Right lobe of liver (tissue), 6 donors: ENCODE data around the gene ADGRB3. TPM values are rescaled to one million over a fixed set of nuclear protein-coding genes. Genes with fewer than 3 reads are reported as not detected.

Source experiments
- ATAC-seq, 4 donors: fragments of 200-7000 bp; cut with Tn5 transposase; one replicate each; pipeline ENCODE4 v1.9.1; 2020; ENCODE audit warnings: mild to moderate bottlenecking in 4 of 4, moderate library complexity in 4 of 4
- DNase-seq, 3 donors: peaks; one replicate each; pipeline ENCODE4 v3.0.0-alpha.2; 2020
- H3K27ac ChIP-seq, 3 donors: fragments of 200-600 bp; one replicate each; pipeline ENCODE4 v1.8.0; 2022
- H3K27me3 ChIP-seq, 2 donors: fragments of 200-600 bp; one replicate each; pipeline ENCODE4 v1.8.0; 2022
- H3K36me3 ChIP-seq, 4 donors: fragments of 200-600 bp; sonication (generic) in 1 of 4; one replicate each; pipeline versions ENCODE4 v1.5.1 to v1.8.0; 2017 to 2022; ENCODE audit warnings: control low read depth in 1 of 4
- H3K4me1 ChIP-seq, 4 donors: fragments of 200-600 bp; sonication (generic) in 1 of 4; one replicate each; pipeline versions ENCODE4 v1.5.1 to v1.8.0; 2017 to 2022; ENCODE audit warnings: control low read depth in 1 of 4
- H3K4me3 ChIP-seq, 3 donors: fragments of 200-600 bp; one replicate each; pipeline ENCODE4 v1.8.0; 2022
- H3K9me3 ChIP-seq, 4 donors: fragments of 200-600 bp; sonication (generic) in 1 of 4; one replicate each; pipeline versions ENCODE4 v1.5.1 to v1.8.0; 2017 to 2022; ENCODE audit warnings: control low read depth in 1 of 4
- POLR2A ChIP-seq: fragments of 450-650 bp; IDR thresholded peaks from one replicate; pipeline ENCODE4 v1.6.1; 2017; ENCODE audit warnings: antibody characterized with exemption, mild to moderate bottlenecking
- WGBS: methylation state at CpG from one replicate; pipeline ENCODE4 v1.1.6; 2018; ENCODE audit warnings: low coverage, low lambda C conversion rate; ENCODE audit not compliant: insufficient coverage; ENCODE audit errors: missing lambda C conversion rate; 5-methylcytosine and 5-hydroxymethylcytosine counted together
- intact Hi-C, 2 donors: fragments of 100-400 bp; cut with DNase I; formaldehyde crosslinking; loops; one replicate each; pipeline versions ENCODE4 v1.11.2 to v1.14.1; 2022
- total RNA-seq, 6 experiments: library from RNA; depleted of rRNA in 2 of 6; stranded (reverse); fragments of >200 nt in 2 of 6; fragmentation: NEBNext Ultra II Directional in 3 of 6; extraction: Animal tissue kit (Norgen Biotek cat#: 25700) in 3 of 6; gene quantifications; one replicate each; pipeline versions ENCODE4 v1.1.0 to v1.2.4, GENCODE V29; 2016 to 2023
- TF ChIP-seq, protein P1 (sequence below), 4 donors: fragments of 200-600 bp in 3 of 4; fragments of 450-650 bp in 1 of 4; IDR thresholded peaks; one replicate each; pipeline versions ENCODE4 v1.5.1 to v1.8.0; 2016 to 2022; ENCODE audit warnings: antibody characterized with exemption in 4 of 4, mild to moderate bottlenecking in 2 of 4
- donor health status: DM: no; HTN: yes; CAD: no.
- donor health status: DM: no; HTN: no; CAD: no.
- donor health status: DM: no; HTN: no; CAD: no.
- donor health status: DM: no; HTN: yes; CAD: no.
- donor health status: DM: no; HTN: yes; CAD: no.

Gene ADGRB3
- total RNA-seq, 6 experiments from 2014 or later = 0.18 to 0.42 (median 0.24) TPM

DNA sequence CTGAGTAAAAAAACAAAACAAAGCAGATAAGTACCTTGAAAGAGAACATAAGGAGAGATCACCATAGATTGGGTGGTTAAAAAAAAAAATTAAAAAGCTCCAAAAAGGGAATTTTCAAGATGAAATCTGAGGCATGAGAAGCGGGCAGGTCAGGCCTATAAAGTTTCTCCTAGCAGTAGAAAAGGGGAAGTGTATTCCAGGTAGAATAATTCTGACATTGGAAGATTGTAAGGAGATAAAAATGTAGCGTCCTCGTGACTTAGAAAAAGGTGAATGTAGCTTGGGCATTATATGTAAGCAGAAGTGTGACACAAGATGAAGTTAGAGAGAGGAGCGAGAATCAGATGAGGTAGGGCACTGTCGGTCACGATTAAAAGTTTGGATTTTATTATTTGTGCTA is 9.1 kb upstream of the ADGRB3 start:
- no peaks in the 10 kb centered on the region for H3K4me1 ChIP-seq
- DNase-seq = no peak

DNA sequence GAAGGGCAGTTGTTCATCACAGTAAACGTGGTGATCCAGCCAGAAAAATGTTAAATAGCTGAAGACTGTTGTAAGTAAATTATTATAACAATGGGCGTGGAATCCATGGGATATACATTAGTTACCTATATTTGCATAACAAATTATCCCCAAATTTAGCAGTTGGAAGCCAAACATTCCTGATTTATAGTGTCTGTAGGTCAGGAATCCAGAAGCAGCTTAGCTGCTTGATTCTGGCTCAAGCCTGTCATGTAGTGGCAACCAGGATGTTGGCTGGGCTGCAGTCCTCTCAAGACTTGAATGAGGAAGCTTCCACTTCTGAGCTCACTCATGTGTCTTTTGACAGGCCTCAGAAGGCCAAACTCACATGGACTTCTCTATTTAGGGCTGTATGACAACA is 6.9 kb upstream of the ADGRB3 start:
- H3K9me3 ChIP-seq = no peaks in the 10 kb centered on the region
- H3K27me3 ChIP-seq = no peaks in the 10 kb centered on the region
- ATAC-seq = no peak
- WGBS = 40% methylated on average over 2 of the region's 2 CpGs
- H3K27ac ChIP-seq = no peak overlapping the region
- no peaks in the 10 kb centered on the region for H3K4me1 ChIP-seq
- no peak for DNase-seq
- H3K4me3 ChIP-seq = no peak overlapping the region
- TF ChIP-seq POLR2A = no peak
- TF ChIP-seq, protein P1, sequence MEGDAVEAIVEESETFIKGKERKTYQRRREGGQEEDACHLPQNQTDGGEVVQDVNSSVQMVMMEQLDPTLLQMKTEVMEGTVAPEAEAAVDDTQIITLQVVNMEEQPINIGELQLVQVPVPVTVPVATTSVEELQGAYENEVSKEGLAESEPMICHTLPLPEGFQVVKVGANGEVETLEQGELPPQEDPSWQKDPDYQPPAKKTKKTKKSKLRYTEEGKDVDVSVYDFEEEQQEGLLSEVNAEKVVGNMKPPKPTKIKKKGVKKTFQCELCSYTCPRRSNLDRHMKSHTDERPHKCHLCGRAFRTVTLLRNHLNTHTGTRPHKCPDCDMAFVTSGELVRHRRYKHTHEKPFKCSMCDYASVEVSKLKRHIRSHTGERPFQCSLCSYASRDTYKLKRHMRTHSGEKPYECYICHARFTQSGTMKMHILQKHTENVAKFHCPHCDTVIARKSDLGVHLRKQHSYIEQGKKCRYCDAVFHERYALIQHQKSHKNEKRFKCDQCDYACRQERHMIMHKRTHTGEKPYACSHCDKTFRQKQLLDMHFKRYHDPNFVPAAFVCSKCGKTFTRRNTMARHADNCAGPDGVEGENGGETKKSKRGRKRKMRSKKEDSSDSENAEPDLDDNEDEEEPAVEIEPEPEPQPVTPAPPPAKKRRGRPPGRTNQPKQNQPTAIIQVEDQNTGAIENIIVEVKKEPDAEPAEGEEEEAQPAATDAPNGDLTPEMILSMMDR (IDR thresholded peaks at IDR 0.05) = no peak
- H3K36me3 ChIP-seq = no peaks in the 10 kb centered on the region
- intact Hi-C loops = no loop called here

More for the DNA sequence above, 9.1 kb upstream of the ADGRB3 start:
- Histone ChIP-seq H3K36me3 (no peaks in the 10 kb centered on the region), H3K27me3 (no peaks in the 10 kb centered on the region), H3K9me3 (no peaks in the 10 kb centered on the region), H3K27ac (no peak overlapping the region), H3K4me3 (no peak overlapping the region)
- TF ChIP-seq POLR2A = no peak
- TF ChIP-seq, protein P1 (IDR thresholded peaks at IDR 0.05) = no peak
- 63% methylated on average over 6 of the region's 6 CpGs for WGBS
- no peak for ATAC-seq
- intact Hi-C loops = no loop called here

DNA sequence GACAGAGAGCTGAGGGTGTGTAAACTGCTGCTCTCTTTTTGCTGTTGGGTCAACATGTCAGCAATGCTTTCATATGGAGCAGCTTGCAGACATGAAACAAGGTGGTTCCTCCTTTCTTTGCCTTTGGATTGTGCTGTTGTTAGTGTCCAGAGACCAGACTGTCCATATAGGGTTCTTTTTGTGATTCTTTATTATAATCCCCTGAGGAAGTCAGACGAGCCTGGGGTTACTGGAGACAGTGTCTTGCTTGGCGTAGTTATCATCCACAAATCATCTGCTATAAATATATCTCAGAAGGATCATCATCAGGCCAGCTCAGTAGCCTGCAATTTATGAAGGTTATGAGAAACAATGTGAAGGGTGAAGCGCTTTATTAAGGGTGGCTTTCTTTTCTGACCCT is 2.3 kb upstream of the ADGRB3 start:
- ATAC-seq (no peak), DNase-seq (no peak)
- H3K27me3 ChIP-seq = peaks cover 0 to 12% of the 10 kb centered on the region in 2 donors
- TF ChIP-seq, protein P1 (IDR thresholded peaks at IDR 0.05) = no peak
- no peak for TF ChIP-seq POLR2A
- intact Hi-C loops = no loop called here
- no peaks in the 10 kb centered on the region for H3K36me3 ChIP-seq
- H3K4me3 ChIP-seq = no peak overlapping the region
- no peaks in the 10 kb centered on the region for H3K9me3 ChIP-seq
- 62% methylated on average over 3 of the region's 3 CpGs for WGBS
- H3K4me1 ChIP-seq = peaks cover 0 to 4% (median 0%) of the 10 kb centered on the region in 4 donors
- no peak overlapping the region for H3K27ac ChIP-seq

DNA sequence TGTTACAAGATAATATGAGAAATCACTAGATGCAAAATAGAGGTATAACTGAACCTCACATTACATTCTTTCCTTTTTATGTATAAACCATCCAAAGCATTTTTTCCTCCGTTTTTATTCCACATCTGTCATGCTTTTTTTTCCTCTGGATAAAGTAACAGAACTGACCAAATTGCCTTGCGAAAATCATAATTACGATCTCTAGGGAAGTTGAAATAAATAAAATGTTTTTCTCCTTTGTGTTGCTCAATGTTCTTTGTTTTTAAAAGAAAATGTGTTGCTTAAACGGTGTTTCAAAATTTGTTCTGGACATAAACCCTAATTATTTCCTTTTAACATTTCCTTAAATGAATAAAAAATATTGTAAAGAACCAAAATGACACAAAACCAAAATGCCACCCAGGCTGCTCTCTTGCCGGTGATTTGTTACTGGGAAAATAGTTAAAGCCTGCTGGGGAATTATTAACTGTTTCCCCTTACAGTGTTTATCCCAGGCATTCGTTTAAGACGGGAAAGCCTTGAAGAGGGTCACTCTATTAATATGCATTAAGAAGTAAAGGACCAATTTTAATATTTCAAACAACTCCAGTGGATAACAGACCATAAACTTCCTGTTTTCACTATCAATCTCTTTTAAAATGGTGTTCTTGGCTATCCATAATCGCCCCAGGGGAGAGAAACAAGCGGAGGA is 1.7 kb upstream of the ADGRB3 start:
- H3K27me3 ChIP-seq = peaks cover 0 to 17% of the 10 kb centered on the region in 2 donors
- H3K36me3 ChIP-seq = no peaks in the 10 kb centered on the region
- TF ChIP-seq, protein P1 (IDR thresholded peaks at IDR 0.05) = no peak
- no peak for TF ChIP-seq POLR2A
- intact Hi-C loops = no loop called here
- ATAC-seq (no peak), DNase-seq (no peak)
- H3K27ac ChIP-seq = no peak overlapping the region
- H3K4me3 ChIP-seq = no peak overlapping the region
- 19% methylated on average over 9 of the region's 9 CpGs for WGBS
- H3K9me3 ChIP-seq = no peaks in the 10 kb centered on the region
- H3K4me1 ChIP-seq = peaks cover 0 to 4% (median 0%) of the 10 kb centered on the region in 4 donors
